ENCODE results near the gene RHPN2. TPM values are rescaled to one million over a fixed set of nuclear protein-coding genes. Genes with fewer than 3 reads are reported as not detected.
A peak's percentile ranks its signal among the peaks of the same experiment; 100 is the strongest.

RHPN2 gene
- total RNA-seq, 1 experiment from 2014 or later, result 21.3 TPM

- no peaks in the 10 kb centered on the region for H3K79me2 ChIP-seq (ENCODE audit: low read depth)
- H3K9me2 ChIP-seq (ENCODE audit: insufficient read depth), result no peaks in the 10 kb centered on the region
- ChIA-PET POLR2A (ENCODE audit: unreplicated experiment) (no interaction called here), CTCF (no interaction called here)
- BruUV-seq (replicated peaks), result no TSS peak
- no peaks in the 10 kb centered on the region for H3K27me3 ChIP-seq (ENCODE audit: insufficient read depth, low read depth)
- no peak overlapping the region for H3K4me3 ChIP-seq
- H2AFZ ChIP-seq, result no peak overlapping the region
- DNase-seq, result peak in 1 of 2 experiments; percentile 83
- intact Hi-C loops (cut with micrococcal nuclease; ENCODE audit: unreplicated experiment), result no loop called here
- H3K4me1 ChIP-seq (replicated peaks; ENCODE audit: insufficient read depth), result peaks cover 15% of the 10 kb centered on the region
- H3K36me3 ChIP-seq (ENCODE audit: low read depth), result peaks cover 5% of the 10 kb centered on the region; the same call in 1 of the 2 replicates
- 0 out of 2 replicates have a peak overlapping the region, but pooled peaks have one; percentile 8 for H3K4me2 ChIP-seq
- no peaks in the 10 kb centered on the region for H4K20me1 ChIP-seq (ENCODE audit: insufficient read depth)
- H3K9me3 ChIP-seq (ENCODE audit: insufficient read depth, low read depth), result peaks cover 4% of the 10 kb centered on the region; the same call in 1 of the 2 replicates
- H3F3A ChIP-seq (ENCODE audit: insufficient read depth, low read depth), result peaks cover 16% of the 10 kb centered on the region; the same call in 1 of the 2 replicates
- TF ChIP-seq CTCF (conservative IDR thresholded peaks at IDR 0.05), result no peak
- no peak for TF ChIP-seq EZH2 (IDR thresholded peaks at IDR 0.05; ENCODE audit: low read depth)
- peak overlapping the region; percentile 28 for H3K27ac ChIP-seq
Measured at GRCh38 chr19:32928806-32929205, 135.9 kb downstream of the RHPN2 start.

Other genes with a start within 250 kb of the RHPN2 start
- 0.33 TPM in 1 of 2 replicates, not detected in the other for gene SLC7A9, start 195.1 kb downstream of the RHPN2 start, total RNA-seq (2021)
- 29.3 and 33.6 TPM in 2 replicates for gene CEP89, start 92.9 kb downstream of the RHPN2 start, total RNA-seq (2021)
- gene FAAP24, start 92.6 kb downstream of the RHPN2 start, total RNA-seq (2021), result 6.9 and 10.1 TPM in 2 replicates
- 11.0 and 12.4 TPM in 2 replicates for gene GPATCH1, start 16.3 kb upstream of the RHPN2 start, total RNA-seq (2021)
- gene WDR88, start 67.2 kb upstream of the RHPN2 start, total RNA-seq (2021), result 0.59 TPM in 1 of 2 replicates, not detected in the other
- gene LRP3, start 129.4 kb upstream of the RHPN2 start, total RNA-seq (2021), result 2.3 and 3.0 TPM in 2 replicates
- not detected in 2 replicates for gene SLC7A10, start 161.0 kb upstream of the RHPN2 start, total RNA-seq (2021)
- gene CEBPA, start 237.6 kb upstream of the RHPN2 start, total RNA-seq (2021), result 8.9 and 9.2 TPM in 2 replicates